ENCODE measurements around the gene NDST1.

DNA sequence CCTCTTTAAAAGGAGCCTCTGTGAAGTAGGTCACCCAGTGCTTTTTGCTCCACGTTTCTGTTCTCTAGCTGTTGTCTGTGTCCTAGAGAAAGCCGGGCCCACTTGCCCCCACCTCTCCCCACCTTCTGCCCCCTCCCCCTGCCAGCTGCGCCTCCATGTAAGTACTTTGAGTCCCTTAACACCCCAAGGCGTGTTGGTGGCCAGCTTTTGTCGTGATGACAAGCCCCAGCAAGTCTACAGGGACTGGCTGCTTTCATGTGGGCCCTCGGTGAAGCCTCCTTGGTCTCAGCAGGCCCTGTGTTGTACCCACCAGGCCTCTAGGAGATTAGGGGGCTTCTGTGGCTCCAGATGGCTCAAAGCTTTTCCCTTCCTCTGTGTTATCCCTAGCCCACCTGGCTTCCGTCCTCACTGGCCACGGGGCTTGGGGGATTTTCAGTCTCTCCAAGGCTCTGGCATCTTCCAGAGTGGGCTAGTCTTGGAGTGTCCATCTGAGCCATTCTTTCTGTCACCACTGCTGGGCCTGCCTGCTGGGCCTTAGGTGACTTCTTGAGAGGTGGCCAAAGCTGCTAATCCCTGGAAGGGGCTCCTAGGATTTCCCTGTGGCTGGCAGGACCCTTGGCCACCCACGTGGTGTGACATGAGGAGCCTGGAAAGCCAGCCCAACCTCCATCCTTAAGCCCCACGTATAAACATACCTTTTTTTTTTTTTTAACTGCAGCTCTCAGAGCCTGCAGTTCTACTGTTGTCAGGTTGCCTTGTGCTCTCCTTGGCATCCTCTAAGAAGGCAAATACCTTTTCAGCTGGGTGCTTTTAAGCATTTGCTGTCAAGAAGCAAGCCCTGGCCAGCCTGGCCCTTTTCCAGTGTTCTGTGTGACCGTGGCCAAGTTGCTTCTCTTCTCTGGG lies 1.1 kb upstream of the NDST1 start:
- TF ChIP-seq, protein P1, sequence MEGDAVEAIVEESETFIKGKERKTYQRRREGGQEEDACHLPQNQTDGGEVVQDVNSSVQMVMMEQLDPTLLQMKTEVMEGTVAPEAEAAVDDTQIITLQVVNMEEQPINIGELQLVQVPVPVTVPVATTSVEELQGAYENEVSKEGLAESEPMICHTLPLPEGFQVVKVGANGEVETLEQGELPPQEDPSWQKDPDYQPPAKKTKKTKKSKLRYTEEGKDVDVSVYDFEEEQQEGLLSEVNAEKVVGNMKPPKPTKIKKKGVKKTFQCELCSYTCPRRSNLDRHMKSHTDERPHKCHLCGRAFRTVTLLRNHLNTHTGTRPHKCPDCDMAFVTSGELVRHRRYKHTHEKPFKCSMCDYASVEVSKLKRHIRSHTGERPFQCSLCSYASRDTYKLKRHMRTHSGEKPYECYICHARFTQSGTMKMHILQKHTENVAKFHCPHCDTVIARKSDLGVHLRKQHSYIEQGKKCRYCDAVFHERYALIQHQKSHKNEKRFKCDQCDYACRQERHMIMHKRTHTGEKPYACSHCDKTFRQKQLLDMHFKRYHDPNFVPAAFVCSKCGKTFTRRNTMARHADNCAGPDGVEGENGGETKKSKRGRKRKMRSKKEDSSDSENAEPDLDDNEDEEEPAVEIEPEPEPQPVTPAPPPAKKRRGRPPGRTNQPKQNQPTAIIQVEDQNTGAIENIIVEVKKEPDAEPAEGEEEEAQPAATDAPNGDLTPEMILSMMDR (conservative IDR thresholded peaks at IDR 0.05; ENCODE audit: low read depth, low read length), result no peak
- no peak for TF ChIP-seq EZH2phosphoT487 (IDR thresholded peaks at IDR 0.05; ENCODE audit: borderline replicate concordance, low read length)
